Esophagus muscularis mucosa (tissue), 3 donors: Measurements from ENCODE around the gene SLC24A3.

Source experiments
- CTCF ChIP-seq, 3 experiments: fragments of 200-600 bp in 2 of 3; fragments of 450-650 bp in 1 of 3; sonication (generic) in 2 of 3; IDR thresholded peaks; one replicate each; pipeline ENCODE4 v1.5.1; 2017 to 2019; ENCODE audit warnings: antibody characterized with exemption in 3 of 3, mild to moderate bottlenecking in 2 of 3, moderate library complexity in 1 of 3
- POLR2A ChIP-seq: fragments of 450-650 bp; IDR thresholded peaks from one replicate; pipeline ENCODE4 v1.6.1; 2017; ENCODE audit warnings: antibody characterized with exemption, moderate library complexity, mild to moderate bottlenecking, low read depth
- POLR2AphosphoS5 ChIP-seq, 2 donors: sonication (generic); formaldehyde crosslinking; IDR thresholded peaks; one replicate each; pipeline ENCODE4 v1.6.1; 2017; ENCODE audit warnings: antibody characterized with exemption in 2 of 2

- no peak for TF ChIP-seq POLR2A
- TF ChIP-seq CTCF (IDR thresholded peaks at IDR 0.05), result no peak
- no peak for TF ChIP-seq POLR2AphosphoS5 (IDR thresholded peaks at IDR 0.05)
Observed at GRCh38 chr20:19524691-19525090, 312.2 kb downstream of the SLC24A3 start.
